KMS-11 (cell line): Measurements from ENCODE around the gene VPS26A.

Experiments used
- H2AFZ ChIP-seq: fragments of 200-600 bp; sonication (generic); 2 replicates; pipeline ENCODE4 v1.6.1; 2016; ENCODE audit warnings: antibody characterized with exemption, mixed run types, low read depth
- H3K27ac ChIP-seq: fragments of 200-600 bp; sonication (generic); 2 replicates; pipeline ENCODE4 v1.6.1; 2016; ENCODE audit warnings: mild to moderate bottlenecking, mixed run types
- H3K27me3 ChIP-seq: fragments of 200-600 bp; sonication (generic); 2 replicates; pipeline ENCODE4 v1.6.1; 2017; ENCODE audit warnings: mild to moderate bottlenecking, low read depth, mixed run types, moderate library complexity; ENCODE audit not compliant: insufficient read depth
- H3K36me3 ChIP-seq: fragments of 200-600 bp; sonication (generic); 2 replicates; pipeline ENCODE4 v1.6.1; 2017; ENCODE audit warnings: mild to moderate bottlenecking, mixed run types; ENCODE audit not compliant: insufficient read depth
- H3K4me1 ChIP-seq: fragments of 200-600 bp; sonication (generic); 2 replicates; pipeline ENCODE4 v1.6.1; 2016; ENCODE audit warnings: mild to moderate bottlenecking, low read depth, mixed run types; ENCODE audit not compliant: poor library complexity, severe bottlenecking
- H3K4me2 ChIP-seq: fragments of 200-600 bp; sonication (generic); 2 replicates; pipeline ENCODE4 v1.7.0; 2016; ENCODE audit warnings: mild to moderate bottlenecking, mixed run types
- H3K4me3 ChIP-seq: fragments of 200-600 bp; sonication (generic); IDR thresholded peaks from 2 replicates; pipeline ENCODE4 v1.6.1; 2017; ENCODE audit warnings: low read depth, low read length, mixed read lengths; ENCODE audit not compliant: insufficient read depth
- H3K79me2 ChIP-seq: fragments of 200-600 bp; sonication (generic); 2 replicates; pipeline ENCODE4 v1.6.1; 2016; ENCODE audit warnings: low read depth, mixed run types; ENCODE audit not compliant: insufficient read depth
- H3K9ac ChIP-seq: fragments of 200-600 bp; sonication (generic); 2 replicates; pipeline ENCODE4 v1.6.1; 2016; ENCODE audit warnings: mild to moderate bottlenecking, mixed run types
- H4K20me1 ChIP-seq: fragments of 200-600 bp; sonication (generic); 2 replicates; pipeline ENCODE4 v1.6.1; 2016; ENCODE audit warnings: mild to moderate bottlenecking, mixed run types; ENCODE audit not compliant: insufficient read depth
- TF ChIP-seq, protein P1 (sequence below): fragments of 200-600 bp; sonication (generic); conservative IDR thresholded peaks from 2 replicates; pipeline ENCODE4 v1.6.1; 2017; ENCODE audit warnings: low read depth, mild to moderate bottlenecking, antibody characterized with exemption, low read length, moderate library complexity, mixed read lengths

The VPS26A gene

DNA sequence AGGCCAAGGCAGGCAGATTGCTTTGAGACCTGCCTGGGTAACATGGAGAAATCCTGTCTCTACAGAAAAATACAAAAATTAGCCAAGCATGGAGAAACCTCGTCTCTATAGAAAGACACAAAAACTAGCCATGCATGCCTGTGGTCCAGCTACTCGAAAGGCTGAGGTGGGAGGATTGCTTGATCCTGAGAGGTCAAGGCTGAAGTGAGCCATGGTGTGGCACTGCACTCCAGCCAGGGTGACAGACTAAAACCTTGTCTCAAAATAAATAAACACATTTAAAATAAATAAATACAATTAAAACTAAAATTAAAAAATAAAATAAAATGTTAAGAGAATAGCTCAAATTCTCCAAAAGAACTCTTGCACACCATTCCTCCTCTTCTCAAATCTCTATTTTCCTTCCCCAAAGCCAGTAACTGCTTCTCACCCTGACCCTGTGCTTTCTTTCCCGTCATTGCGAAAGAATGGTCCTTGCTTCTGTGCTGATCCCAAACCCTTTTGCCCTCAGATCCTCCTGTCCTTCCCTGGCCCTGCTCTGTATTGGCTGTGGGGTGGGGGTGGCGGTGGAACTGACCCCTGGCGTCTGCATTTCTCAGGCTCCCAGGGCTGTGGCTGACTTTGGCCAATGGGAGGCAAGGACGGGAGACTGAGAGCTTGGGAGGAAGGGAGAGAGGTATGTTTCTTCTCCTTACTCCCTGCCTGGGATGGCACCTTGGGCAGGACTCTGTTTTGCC lies 23.7 kb upstream of the VPS26A start:
- peaks cover 77% of the 10 kb centered on the region for H3K79me2 ChIP-seq
- H3K27me3 ChIP-seq: no peaks in the 10 kb centered on the region
- peaks cover 10% of the 10 kb centered on the region; the same call in 1 of the 2 replicates for H3K36me3 ChIP-seq
- TF ChIP-seq, protein P1, sequence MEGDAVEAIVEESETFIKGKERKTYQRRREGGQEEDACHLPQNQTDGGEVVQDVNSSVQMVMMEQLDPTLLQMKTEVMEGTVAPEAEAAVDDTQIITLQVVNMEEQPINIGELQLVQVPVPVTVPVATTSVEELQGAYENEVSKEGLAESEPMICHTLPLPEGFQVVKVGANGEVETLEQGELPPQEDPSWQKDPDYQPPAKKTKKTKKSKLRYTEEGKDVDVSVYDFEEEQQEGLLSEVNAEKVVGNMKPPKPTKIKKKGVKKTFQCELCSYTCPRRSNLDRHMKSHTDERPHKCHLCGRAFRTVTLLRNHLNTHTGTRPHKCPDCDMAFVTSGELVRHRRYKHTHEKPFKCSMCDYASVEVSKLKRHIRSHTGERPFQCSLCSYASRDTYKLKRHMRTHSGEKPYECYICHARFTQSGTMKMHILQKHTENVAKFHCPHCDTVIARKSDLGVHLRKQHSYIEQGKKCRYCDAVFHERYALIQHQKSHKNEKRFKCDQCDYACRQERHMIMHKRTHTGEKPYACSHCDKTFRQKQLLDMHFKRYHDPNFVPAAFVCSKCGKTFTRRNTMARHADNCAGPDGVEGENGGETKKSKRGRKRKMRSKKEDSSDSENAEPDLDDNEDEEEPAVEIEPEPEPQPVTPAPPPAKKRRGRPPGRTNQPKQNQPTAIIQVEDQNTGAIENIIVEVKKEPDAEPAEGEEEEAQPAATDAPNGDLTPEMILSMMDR: no peak
- H3K9ac ChIP-seq: no peak overlapping the region
- no peak overlapping the region for H3K4me2 ChIP-seq
- H3K4me1 ChIP-seq: peaks cover 19% of the 10 kb centered on the region
- peaks cover 8% of the 10 kb centered on the region; the same call in 1 of the 2 replicates for H4K20me1 ChIP-seq
- H3K4me3 ChIP-seq: no peak overlapping the region
- H2AFZ ChIP-seq: no peak overlapping the region
- no peak overlapping the region for H3K27ac ChIP-seq

DNA sequence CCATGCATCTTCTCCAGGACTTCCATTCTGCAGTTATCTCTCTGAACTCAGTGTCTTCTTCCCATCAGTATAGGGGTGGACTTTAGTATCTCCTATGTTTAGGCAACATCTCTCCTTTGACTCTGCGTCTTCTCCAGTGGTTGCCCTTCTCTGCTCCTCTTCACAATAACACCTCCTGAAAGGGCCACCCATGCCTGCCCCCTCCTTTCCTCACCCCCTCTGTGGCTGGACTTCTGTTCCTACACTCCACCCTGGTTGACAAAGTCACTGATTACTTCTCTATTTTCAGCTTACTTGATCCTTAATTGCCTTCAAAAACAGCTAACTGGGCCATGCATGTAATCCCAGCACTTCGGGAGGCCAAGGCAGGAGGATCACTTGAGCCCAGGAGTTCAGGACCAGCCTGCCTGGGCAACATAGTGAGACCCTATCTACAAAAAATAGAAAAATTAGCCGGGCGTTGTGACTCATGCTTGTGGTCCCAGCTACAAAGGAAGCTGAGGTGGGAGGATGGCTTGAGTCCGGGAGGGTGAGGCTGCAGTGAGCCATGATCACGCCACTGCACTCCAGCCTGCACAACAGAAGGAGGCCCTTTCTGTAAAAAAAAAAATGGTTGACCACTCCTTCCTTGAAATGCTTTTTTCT lies 22.4 kb upstream of the VPS26A start:
- TF ChIP-seq, protein P1: no peak
- Histone ChIP-seq H3K27me3 (no peaks in the 10 kb centered on the region), H3K4me2 (no peak overlapping the region), H3K9ac (no peak overlapping the region), H3K4me3 (no peak overlapping the region), H2AFZ (no peak overlapping the region), H3K4me1 (peaks cover 29% of the 10 kb centered on the region), H3K36me3 (peaks cover 10% of the 10 kb centered on the region; the same call in 1 of the 2 replicates), H3K27ac (no peak overlapping the region), H4K20me1 (peaks cover 3% of the 10 kb centered on the region; the same call in 1 of the 2 replicates), H3K79me2 (peaks cover 64% of the 10 kb centered on the region)

DNA sequence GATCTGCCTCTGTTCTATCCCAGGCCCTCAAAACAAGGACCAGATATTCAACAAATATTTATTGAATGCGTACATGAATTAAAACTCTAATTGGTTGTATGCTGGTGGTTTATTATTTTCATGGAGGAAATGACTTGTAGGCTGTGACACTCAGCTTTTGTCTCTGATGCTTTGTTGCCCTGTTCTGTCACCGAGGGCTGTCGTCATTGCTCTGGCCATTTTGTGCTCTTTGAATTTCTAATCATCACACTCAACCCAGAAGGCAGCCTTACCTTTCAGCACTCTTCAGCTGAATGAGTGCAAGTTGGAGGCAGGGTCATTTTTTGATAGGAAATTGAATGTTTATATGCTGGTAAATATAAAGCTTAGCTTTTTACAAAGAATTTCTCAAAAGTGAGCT lies 21.5 kb upstream of the VPS26A start:
- no peak overlapping the region for H3K9ac ChIP-seq
- H3K27ac ChIP-seq: no peak overlapping the region
- TF ChIP-seq, protein P1: no peak
- no peak overlapping the region for H3K4me3 ChIP-seq
- H4K20me1 ChIP-seq: no peaks in the 10 kb centered on the region
- H3K4me2 ChIP-seq: no peak overlapping the region
- H2AFZ ChIP-seq: no peak overlapping the region
- no peaks in the 10 kb centered on the region for H3K27me3 ChIP-seq
- H3K79me2 ChIP-seq: peaks cover 57% of the 10 kb centered on the region
- peaks cover 10% of the 10 kb centered on the region; the same call in 1 of the 2 replicates for H3K36me3 ChIP-seq
- peaks cover 34% of the 10 kb centered on the region for H3K4me1 ChIP-seq

DNA sequence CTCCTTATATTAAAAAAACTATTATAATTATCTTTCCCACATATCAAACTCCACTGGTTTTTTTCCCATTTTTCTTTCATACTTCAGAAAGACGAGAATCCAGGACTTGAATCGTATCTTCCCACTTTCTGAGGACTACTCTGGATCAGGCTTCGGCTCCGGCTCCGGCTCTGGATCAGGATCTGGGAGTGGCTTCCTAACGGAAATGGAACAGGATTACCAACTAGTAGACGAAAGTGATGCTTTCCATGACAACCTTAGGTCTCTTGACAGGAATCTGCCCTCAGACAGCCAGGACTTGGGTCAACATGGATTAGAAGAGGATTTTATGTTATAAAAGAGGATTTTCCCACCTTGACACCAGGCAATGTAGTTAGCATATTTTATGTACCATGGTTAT lies 20.2 kb upstream of the VPS26A start:
- no peak overlapping the region for H2AFZ ChIP-seq
- H4K20me1 ChIP-seq: no peaks in the 10 kb centered on the region
- no peaks in the 10 kb centered on the region for H3K27me3 ChIP-seq
- H3K36me3 ChIP-seq: peaks cover 7% of the 10 kb centered on the region; the same call in 1 of the 2 replicates
- TF ChIP-seq, protein P1: no peak
- peaks cover 34% of the 10 kb centered on the region for H3K4me1 ChIP-seq
- H3K4me3 ChIP-seq: no peak overlapping the region
- H3K9ac ChIP-seq: no peak overlapping the region
- H3K27ac ChIP-seq: no peak overlapping the region
- peaks cover 44% of the 10 kb centered on the region for H3K79me2 ChIP-seq
- H3K4me2 ChIP-seq: no peak overlapping the region
